Stimulated activated naive CD4-positive, alpha-beta T cell (primary cell): Measurements from ENCODE around the gene ZNF552.
"Not testable (repeated sequence)": the region's sequence is repeated elsewhere in the genome, so short reads cannot be mapped to it uniquely, and the experiment has no call there.

ENCODE experiments used
- DNase-seq, 6 experiments: peaks; one replicate each; lab custom pipeline; 2025; lab: John Stamatoyannopoulos, UW

Gene ZNF552

DNA sequence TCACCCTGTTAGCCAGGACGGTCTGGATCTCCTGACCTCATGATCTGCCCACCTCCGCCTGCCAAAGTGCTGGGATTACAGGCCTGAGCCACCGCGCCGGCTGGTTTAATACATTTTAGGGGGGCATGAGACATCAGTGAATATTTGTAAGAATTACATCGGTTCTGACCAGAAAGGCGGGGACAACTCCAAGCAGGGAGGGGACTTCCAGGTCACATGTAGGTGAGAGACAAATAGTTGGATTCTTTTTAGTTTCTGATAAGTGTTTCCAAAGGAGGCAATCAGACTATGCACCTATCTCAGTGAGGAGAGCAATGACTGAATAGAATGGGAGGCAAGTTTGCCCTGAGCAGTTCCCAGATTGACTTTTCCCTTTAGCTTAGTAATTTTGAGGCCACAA is 3.7 kb upstream of the ZNF552 start:
- no peak for DNase-seq

DNA sequence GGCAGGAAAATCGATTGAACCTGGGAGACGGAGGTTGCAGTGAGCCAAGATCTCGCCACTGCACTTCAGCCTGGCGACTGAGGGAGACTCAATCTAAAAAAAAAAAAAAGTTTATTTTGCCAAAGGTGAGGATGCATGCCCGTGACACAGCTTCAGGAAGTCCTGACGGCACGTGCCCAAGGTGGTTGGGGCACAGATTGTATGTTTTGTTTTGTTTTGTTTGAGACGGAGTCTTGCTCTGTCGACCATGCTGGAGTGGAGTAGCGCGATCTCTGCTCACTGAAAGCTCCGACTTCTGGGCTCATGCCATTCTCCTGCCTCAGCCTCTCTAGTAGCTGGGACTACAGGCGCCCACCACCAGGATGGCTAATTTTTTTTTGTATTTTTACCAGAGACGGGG is 3.3 kb upstream of the ZNF552 start:
- DNase-seq: no peak

GRCh38 chr19:57816652-57817051 is 1.9 kb upstream of the ZNF552 start:
- no peak for DNase-seq

- DNase-seq: no peak
Measured at GRCh38 chr19:57815247-57816075, 748 bp upstream of the ZNF552 start.

GRCh38 chr19:57813919-57814504 is 701 bp downstream of the ZNF552 start:
- no peak for DNase-seq

GRCh38 chr19:57812975-57813820 is 1.5 kb downstream of the ZNF552 start:
- peak in 3 of 6 experiments; percentile 4 to 12 (median 6) for DNase-seq

DNA sequence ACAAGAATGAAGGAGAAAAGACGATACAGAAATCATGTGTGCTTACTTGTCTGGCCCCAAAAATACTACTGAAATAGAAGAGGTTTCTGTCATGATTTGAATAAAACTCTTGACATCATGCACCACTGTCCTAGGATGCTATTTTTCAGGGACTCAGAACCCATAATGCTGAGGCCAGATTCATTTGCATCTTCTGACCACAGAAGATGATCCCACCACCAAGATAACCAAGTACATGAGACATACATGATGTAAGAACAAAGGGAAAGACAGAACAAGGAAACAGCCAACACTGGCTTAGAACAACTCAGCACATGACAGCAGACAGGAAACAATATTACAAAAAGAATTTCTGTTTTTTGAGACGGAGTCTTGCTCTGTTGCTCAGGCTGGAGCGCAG is 2.5 kb downstream of the ZNF552 start:
- DNase-seq: peak in 2 of 6 experiments; percentile 15 to 19

GRCh38 chr19:57810410-57811295 is 4.1 kb downstream of the ZNF552 start:
- not testable (repeated sequence) for DNase-seq

GRCh38 chr19:57807541-57807940 is 7.2 kb downstream of the ZNF552 start:
- no peak for DNase-seq

GRCh38 chr19:57803594-57804325 is 11.0 kb downstream of the ZNF552 start:
- no peak for DNase-seq

- DNase-seq: no peak
Measured at GRCh38 chr19:57803265-57803593, 11.5 kb downstream of the ZNF552 start.

GRCh38 chr19:57802269-57802668 is 12.4 kb downstream of the ZNF552 start:
- DNase-seq: no peak

DNA sequence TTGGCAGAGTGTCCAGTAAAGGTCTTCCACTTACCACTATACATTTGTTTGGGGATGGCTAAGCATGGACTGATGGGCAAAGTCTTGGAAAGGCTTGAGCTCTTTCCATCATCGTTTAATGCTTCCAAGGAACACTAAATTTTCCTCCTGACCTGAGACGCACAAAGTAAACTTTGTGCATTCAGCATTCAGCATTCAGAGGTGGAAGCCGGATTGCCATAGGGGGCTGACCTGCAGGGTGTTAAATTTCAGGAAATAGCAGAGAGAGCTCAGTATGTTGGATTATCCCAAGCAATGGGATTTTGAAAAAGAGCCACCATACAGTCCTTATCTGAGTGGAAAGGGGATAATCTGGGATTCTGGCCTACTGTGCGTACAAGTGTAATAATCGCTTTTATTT is 14.0 kb downstream of the ZNF552 start:
- DNase-seq: no peak

DNA sequence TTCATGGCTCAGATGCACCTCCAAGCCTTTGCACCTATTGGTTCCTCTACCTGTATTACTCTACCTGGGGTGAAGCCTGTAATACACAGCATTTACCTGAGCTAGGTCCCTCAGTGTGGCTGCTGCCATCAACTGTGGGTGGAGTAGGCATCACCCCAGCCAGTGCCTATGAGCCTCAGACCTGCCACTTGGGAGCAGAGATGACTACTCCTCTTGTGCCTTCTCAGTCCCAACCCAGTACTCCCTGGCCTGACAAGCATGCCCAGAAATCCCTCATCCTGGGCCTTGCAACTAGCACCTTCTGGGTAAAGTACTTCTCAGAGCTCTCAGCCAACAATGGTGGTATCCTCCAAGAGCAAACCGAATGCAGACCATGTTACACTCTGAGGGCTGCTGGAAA is 18.1 kb downstream of the ZNF552 start:
- DNase-seq: not testable (repeated sequence)

GRCh38 chr19:57789288-57789687 is 25.4 kb downstream of the ZNF552 start:
- no peak for DNase-seq

GRCh38 chr19:57788114-57788692 is 26.5 kb downstream of the ZNF552 start:
- no peak for DNase-seq

- no peak for DNase-seq
Measured at GRCh38 chr19:57786906-57787305, 27.8 kb downstream of the ZNF552 start.

GRCh38 chr19:57786286-57786685 is 28.4 kb downstream of the ZNF552 start:
- DNase-seq: no peak

- peak in 1 of 6 experiments; percentile 7 for DNase-seq
Measured at GRCh38 chr19:57779220-57779845, 35.4 kb downstream of the ZNF552 start.

GRCh38 chr19:57778336-57778735 is 36.4 kb downstream of the ZNF552 start:
- DNase-seq: peak in 1 of 6 experiments; percentile 1
